Lower leg skin (tissue), 3 donors: ENCODE measurements around the gene ABCG1.

Experiments
- POLR2A ChIP-seq, 2 donors: fragments of 450-650 bp; IDR thresholded peaks; one replicate each; pipeline ENCODE4 v1.6.1; 2016 to 2017; ENCODE audit warnings: antibody characterized with exemption in 2 of 2, mild to moderate bottlenecking in 1 of 2, moderate library complexity in 1 of 2
- TF ChIP-seq, protein P1 (sequence below), 3 donors: fragments of 450-650 bp; IDR thresholded peaks; one replicate each; pipeline ENCODE4 v1.5.1; 2016; ENCODE audit warnings: antibody characterized with exemption in 3 of 3, mild to moderate bottlenecking in 3 of 3, moderate library complexity in 2 of 3

DNA sequence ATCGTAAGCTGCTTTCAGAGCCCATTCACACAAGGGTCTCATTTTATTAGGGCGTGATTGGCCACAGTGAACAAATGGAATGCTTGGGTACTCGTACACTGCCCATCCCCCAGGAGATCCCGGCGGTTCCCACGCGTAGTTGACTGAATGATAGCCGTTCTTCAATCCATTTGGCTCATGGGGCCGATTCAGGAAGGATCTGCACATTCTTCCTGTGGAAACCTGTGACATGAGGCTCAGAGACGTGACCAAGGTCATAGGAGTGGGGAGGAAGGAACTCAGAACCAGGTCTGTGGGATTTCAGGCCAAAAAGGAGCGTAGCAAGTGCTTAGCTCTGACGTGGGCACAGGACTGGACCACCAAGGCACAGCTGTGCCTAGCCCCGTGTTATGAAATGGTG is 11.7 kb downstream of the ABCG1 start:
- no peak for TF ChIP-seq POLR2A (IDR thresholded peaks at IDR 0.05)
- TF ChIP-seq, protein P1, sequence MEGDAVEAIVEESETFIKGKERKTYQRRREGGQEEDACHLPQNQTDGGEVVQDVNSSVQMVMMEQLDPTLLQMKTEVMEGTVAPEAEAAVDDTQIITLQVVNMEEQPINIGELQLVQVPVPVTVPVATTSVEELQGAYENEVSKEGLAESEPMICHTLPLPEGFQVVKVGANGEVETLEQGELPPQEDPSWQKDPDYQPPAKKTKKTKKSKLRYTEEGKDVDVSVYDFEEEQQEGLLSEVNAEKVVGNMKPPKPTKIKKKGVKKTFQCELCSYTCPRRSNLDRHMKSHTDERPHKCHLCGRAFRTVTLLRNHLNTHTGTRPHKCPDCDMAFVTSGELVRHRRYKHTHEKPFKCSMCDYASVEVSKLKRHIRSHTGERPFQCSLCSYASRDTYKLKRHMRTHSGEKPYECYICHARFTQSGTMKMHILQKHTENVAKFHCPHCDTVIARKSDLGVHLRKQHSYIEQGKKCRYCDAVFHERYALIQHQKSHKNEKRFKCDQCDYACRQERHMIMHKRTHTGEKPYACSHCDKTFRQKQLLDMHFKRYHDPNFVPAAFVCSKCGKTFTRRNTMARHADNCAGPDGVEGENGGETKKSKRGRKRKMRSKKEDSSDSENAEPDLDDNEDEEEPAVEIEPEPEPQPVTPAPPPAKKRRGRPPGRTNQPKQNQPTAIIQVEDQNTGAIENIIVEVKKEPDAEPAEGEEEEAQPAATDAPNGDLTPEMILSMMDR (IDR thresholded peaks at IDR 0.05), result no peak
